ENCODE results near the gene LIME1. TPM values are rescaled to one million over a fixed set of nuclear protein-coding genes. Genes with fewer than 3 reads are reported as not detected.

Gene LIME1
- total RNA-seq, 2 experiments from 2014 or later, result 75.6 to 76.4 TPM

- TF ChIP-seq EZH2phosphoT487 (IDR thresholded peaks at IDR 0.05; ENCODE audit: borderline replicate concordance, low read depth, low read length), result no peak
- no peak for TF ChIP-seq CTCF (conservative IDR thresholded peaks at IDR 0.05; ENCODE audit: low read length)
- Histone ChIP-seq H3K79me2 (ENCODE audit: insufficient read depth, low read depth, low read length) (peaks cover 25% of the 10 kb centered on the region), H3K4me2 (ENCODE audit: low read length) (peak overlapping the region; percentile 77), H2AFZ (ENCODE audit: low read length) (no peak overlapping the region), H4K20me1 (ENCODE audit: insufficient read depth, low read length) (no peaks in the 10 kb centered on the region), H3K36me3 (ENCODE audit: insufficient read depth, low read length) (peaks cover 61% of the 10 kb centered on the region), H3K4me1 (ENCODE audit: insufficient read depth, low read length, poor library complexity, severe bottlenecking) (peaks cover 77% of the 10 kb centered on the region), H3K27ac (ENCODE audit: low read depth, low read length, poor library complexity, severe bottlenecking) (peak overlapping the region; percentile 97), H3K9me3 (ENCODE audit: low read length) (peaks cover 7% of the 10 kb centered on the region; the same call in 1 of the 2 replicates), H3K4me3 (ENCODE audit: low read depth, low read length, poor library complexity, severe bottlenecking) (peak overlapping the region; percentile 55), H3K9me2 (ENCODE audit: insufficient read depth, low read length) (no peaks in the 10 kb centered on the region)
- no peak for DNase-seq (ENCODE audit: low spot score)
- CTCF ChIA-PET (ENCODE audit: unreplicated experiment), result no interaction called here
- POLR2A ChIA-PET, result no interaction called here
- BruUV-seq (replicated peaks), result no TSS peak
- intact Hi-C loops (cut with micrococcal nuclease; ENCODE audit: unreplicated experiment), result no loop called here
These were observed 5.1 kb upstream of the LIME1 start for GRCh38 chr20:63731410-63731809.

- CTCF ChIA-PET (ENCODE audit: unreplicated experiment), result no interaction called here
- no peak for DNase-seq (ENCODE audit: low spot score)
- Histone ChIP-seq H3K27ac (ENCODE audit: low read depth, low read length, poor library complexity, severe bottlenecking) (peak overlapping the region; percentile 97), H3K79me2 (ENCODE audit: insufficient read depth, low read depth, low read length) (peaks cover 17% of the 10 kb centered on the region), H3K4me1 (ENCODE audit: insufficient read depth, low read length, poor library complexity, severe bottlenecking) (peaks cover 77% of the 10 kb centered on the region), H3K9me3 (ENCODE audit: low read length) (no peaks in the 10 kb centered on the region), H3K9me2 (ENCODE audit: insufficient read depth, low read length) (no peaks in the 10 kb centered on the region), H3K36me3 (ENCODE audit: insufficient read depth, low read length) (peaks cover 57% of the 10 kb centered on the region), H3K4me2 (ENCODE audit: low read length) (peak overlapping the region; percentile 77), H3K4me3 (ENCODE audit: low read depth, low read length, poor library complexity, severe bottlenecking) (peak overlapping the region; percentile 55), H2AFZ (ENCODE audit: low read length) (no peak overlapping the region), H4K20me1 (ENCODE audit: insufficient read depth, low read length) (no peaks in the 10 kb centered on the region)
- TF ChIP-seq CTCF (conservative IDR thresholded peaks at IDR 0.05; ENCODE audit: low read length), result no peak
- TF ChIP-seq EZH2phosphoT487 (IDR thresholded peaks at IDR 0.05; ENCODE audit: borderline replicate concordance, low read depth, low read length), result no peak
- intact Hi-C loops (cut with micrococcal nuclease; ENCODE audit: unreplicated experiment), result no loop called here
- POLR2A ChIA-PET, result no interaction called here
- BruUV-seq (replicated peaks), result no TSS peak
These were observed 4.1 kb upstream of the LIME1 start for GRCh38 chr20:63732118-63733095.

- Histone ChIP-seq H3K79me2 (ENCODE audit: insufficient read depth, low read depth, low read length) (peaks cover 17% of the 10 kb centered on the region), H3K4me2 (ENCODE audit: low read length) (no peak overlapping the region), H4K20me1 (ENCODE audit: insufficient read depth, low read length) (no peaks in the 10 kb centered on the region), H3K36me3 (ENCODE audit: insufficient read depth, low read length) (peaks cover 58% of the 10 kb centered on the region), H3K27ac (ENCODE audit: low read depth, low read length, poor library complexity, severe bottlenecking) (peak overlapping the region; percentile 97), H3K9me2 (ENCODE audit: insufficient read depth, low read length) (no peaks in the 10 kb centered on the region), H3K4me3 (ENCODE audit: low read depth, low read length, poor library complexity, severe bottlenecking) (no peak overlapping the region), H3K4me1 (ENCODE audit: insufficient read depth, low read length, poor library complexity, severe bottlenecking) (peaks cover 77% of the 10 kb centered on the region), H2AFZ (ENCODE audit: low read length) (no peak overlapping the region), H3K9me3 (ENCODE audit: low read length) (no peaks in the 10 kb centered on the region)
- TF ChIP-seq EZH2phosphoT487 (IDR thresholded peaks at IDR 0.05; ENCODE audit: borderline replicate concordance, low read depth, low read length), result no peak
- TF ChIP-seq CTCF (conservative IDR thresholded peaks at IDR 0.05; ENCODE audit: low read length), result no peak
- no peak for DNase-seq (ENCODE audit: low spot score)
- ChIA-PET POLR2A (no interaction called here), CTCF (ENCODE audit: unreplicated experiment) (no interaction called here)
- intact Hi-C loops (cut with micrococcal nuclease; ENCODE audit: unreplicated experiment), result no loop called here
- BruUV-seq (replicated peaks), result no TSS peak
These were observed 3.3 kb upstream of the LIME1 start for GRCh38 chr20:63733117-63733516.

All from OCI-LY7 (cell line).